HCT116 (cell line): ENCODE measurements around the gene OSBPL10. TPM values are rescaled to one million over a fixed set of nuclear protein-coding genes. Genes with fewer than 3 reads are reported as not detected.
A peak's percentile ranks its signal among the peaks of the same experiment; 100 is the strongest.

Experiments used
- ATAC-seq: fragments of 200-7000 bp; cut with Tn5 transposase; 2 replicates; pipeline ENCODE4 v1.9.1; 2020; ENCODE audit warnings: mild to moderate bottlenecking, moderate library complexity
- BruUV-seq: library from RNA; stranded (reverse); fragments of 400-500 nt; replicated peaks from 2 replicates; lab custom pipeline; 2021; lab: Mats Ljungman, UMichigan
- CTCF ChIA-PET: fragments of 300-600 bp; sonication (Branson Sonifier 250); formaldehyde crosslinking; loops from one replicate; lab custom pipeline; 2021; ENCODE audit warnings: antibody characterized with exemption; lab: Charles Lee
- POLR2A ChIA-PET: fragments of 300-600, 350-600 bp; sonication (Branson Sonifier 250); formaldehyde crosslinking; loops from one replicate; lab custom pipeline; 2021; ENCODE audit warnings: antibody characterized with exemption; lab: Charles Lee
- RAD21 ChIA-PET, 2 experiments: fragments of 300-600 bp; sonication (Branson Sonifier 250); formaldehyde crosslinking; loops; one replicate each; lab custom pipeline; 2023; ENCODE audit warnings: low total read pairs in 2 of 2; ENCODE audit not compliant: uncharacterized antibody in 2 of 2, unreplicated experiment in 2 of 2, low non-redundant PET in 1 of 2; lab: Charles Lee
- DNase-seq: peaks from one replicate; pipeline ENCODE4 v3.0.0-alpha.2; 2010; ENCODE audit warnings: low read depth, low spot score
- H2AFZ ChIP-seq: fragments of 200-600 bp; shearing (Covaris generic), sonication (generic); 2 replicates; pipeline ENCODE4 v1.6.1; 2017; ENCODE audit warnings: low read depth, mixed run types, mixed read lengths, antibody characterized with exemption, low read length; ENCODE audit not compliant: poor library complexity, severe bottlenecking
- H3K27ac ChIP-seq: 2 replicates; pipeline ENCODE4 v1.5.1; 2012; ENCODE audit warnings: low read depth, low read length
- H3K27me3 ChIP-seq: fragments of 200-600 bp; sonication (generic); 2 replicates; pipeline ENCODE4 v1.6.1; 2016; ENCODE audit warnings: mixed run types, low read length, mixed read lengths; ENCODE audit not compliant: insufficient read depth
- H3K36me3 ChIP-seq, 2 experiments: fragments of 200-500 bp in 1 of 2; fragments of 200-600 bp in 1 of 2; sonication (Bioruptor generic) in 1 of 2; sonication (generic) in 1 of 2; 2 replicates each; pipeline versions ENCODE4 v1.5.1 to v1.6.1; 2014 to 2016; ENCODE audit warnings: low read length in 2 of 2, inconsistent platforms in 1 of 2, mixed read lengths in 1 of 2, mixed run types in 1 of 2; ENCODE audit not compliant: insufficient read depth in 2 of 2, control insufficient read depth in 1 of 2
- H3K4me1 ChIP-seq, 2 experiments: fragments of 200-600 bp in 1 of 2; sonication (generic) in 1 of 2; 2 replicates each; pipeline versions ENCODE4 v1.5.1 to v1.6.1; 2012 to 2017; ENCODE audit warnings: low read length in 2 of 2, inconsistent platforms in 1 of 2, mild to moderate bottlenecking in 1 of 2, mixed read lengths in 1 of 2, mixed run types in 1 of 2, moderate library complexity in 1 of 2; ENCODE audit not compliant: insufficient read depth in 2 of 2, control insufficient read depth in 1 of 2
- H3K4me2 ChIP-seq: fragments of 200-600 bp; sonication (generic); 2 replicates; pipeline ENCODE4 v1.6.1; 2017; ENCODE audit warnings: mixed run types, low read length, mixed read lengths
- H3K4me3 ChIP-seq, 2 experiments: fragments of 200-600 bp in 1 of 2; sonication (generic) in 1 of 2; replicated peaks in 1 of 2; 2 replicates each; pipeline ENCODE4 v1.5.1; 2011 to 2016; ENCODE audit warnings: low read length in 2 of 2, control low read depth in 1 of 2, low read depth in 1 of 2, mild to moderate bottlenecking in 1 of 2, mixed read lengths in 1 of 2, mixed run types in 1 of 2
- H3K79me2 ChIP-seq: fragments of 200-600 bp; sonication (generic); 2 replicates; pipeline ENCODE4 v1.6.1; 2017; ENCODE audit warnings: mild to moderate bottlenecking, mixed run types, low read length, moderate library complexity, mixed read lengths; ENCODE audit not compliant: insufficient read depth
- H3K9ac ChIP-seq: fragments of 200-600 bp; sonication (generic); 2 replicates; pipeline ENCODE4 v1.6.1; 2016; ENCODE audit warnings: low read length, mixed read lengths
- H3K9me2 ChIP-seq: fragments of 200-600 bp; sonication (generic), shearing (Covaris generic); 2 replicates; pipeline ENCODE4 v1.6.1; 2017; ENCODE audit warnings: mixed run types, mild to moderate bottlenecking, moderate library complexity; ENCODE audit not compliant: insufficient read depth
- H3K9me3 ChIP-seq, 2 experiments: fragments of 200-500 bp in 1 of 2; fragments of 200-600 bp in 1 of 2; sonication (Bioruptor generic) in 1 of 2; sonication (generic) in 1 of 2; 2 replicates each; pipeline ENCODE4 v1.6.1; 2014 to 2017; ENCODE audit warnings: low read length in 2 of 2, mixed read lengths in 2 of 2, inconsistent platforms in 1 of 2, low read depth in 1 of 2, mild to moderate bottlenecking in 1 of 2, mixed run types in 1 of 2, moderate library complexity in 1 of 2; ENCODE audit not compliant: control insufficient read depth in 1 of 2, insufficient read depth in 1 of 2
- H4K20me1 ChIP-seq: fragments of 200-600 bp; sonication (generic), shearing (Covaris generic); 2 replicates; pipeline ENCODE4 v1.6.1; 2017; ENCODE audit warnings: mixed run types, mild to moderate bottlenecking, moderate library complexity; ENCODE audit not compliant: insufficient read depth
- CBX3 ChIP-seq: IDR thresholded peaks from 2 replicates; pipeline ENCODE4 v1.6.1; 2012; ENCODE audit warnings: low read depth
- CEBPB ChIP-seq: IDR thresholded peaks from 2 replicates; pipeline ENCODE4 v1.6.1; 2012; ENCODE audit warnings: low read depth
- EGR1 ChIP-seq: IDR thresholded peaks from 2 replicates; pipeline ENCODE4 v1.6.1; 2012; ENCODE audit warnings: low read depth
- FOSL1 ChIP-seq: IDR thresholded peaks from 2 replicates; pipeline ENCODE4 v1.6.1; 2012; ENCODE audit warnings: low read depth
- JUND ChIP-seq: IDR thresholded peaks from 2 replicates; pipeline ENCODE4 v1.6.1; 2012
- POLR2A ChIP-seq: IDR thresholded peaks from 2 replicates; pipeline ENCODE4 v1.7.0; 2011; ENCODE audit warnings: borderline replicate concordance; ENCODE audit not compliant: insufficient read depth, insufficient read length; ENCODE audit errors: extremely low read depth
- TCF7L2 ChIP-seq: IDR thresholded peaks from 2 replicates; pipeline ENCODE4 v1.7.0; 2011; ENCODE audit warnings: borderline replicate concordance, inconsistent platforms; ENCODE audit not compliant: insufficient read depth, insufficient read length; ENCODE audit errors: extremely low read depth
- intact Hi-C: fragments of 100-400 bp; cut with micrococcal nuclease; formaldehyde crosslinking; loops from 2 replicates; pipeline ENCODE4 v1.10.0; 2022
- total RNA-seq: library from RNA; stranded (reverse); gene quantifications from one replicate; pipeline ENCODE4 v1.2.1, GENCODE V29; 2021; ENCODE audit not compliant: unreplicated experiment
- TF ChIP-seq, protein P1 (sequence below): IDR thresholded peaks from 2 replicates; pipeline ENCODE4 v1.6.1; 2012

Gene OSBPL10
- total RNA-seq, 1 experiment from 2014 or later, result 25.8 TPM

DNA sequence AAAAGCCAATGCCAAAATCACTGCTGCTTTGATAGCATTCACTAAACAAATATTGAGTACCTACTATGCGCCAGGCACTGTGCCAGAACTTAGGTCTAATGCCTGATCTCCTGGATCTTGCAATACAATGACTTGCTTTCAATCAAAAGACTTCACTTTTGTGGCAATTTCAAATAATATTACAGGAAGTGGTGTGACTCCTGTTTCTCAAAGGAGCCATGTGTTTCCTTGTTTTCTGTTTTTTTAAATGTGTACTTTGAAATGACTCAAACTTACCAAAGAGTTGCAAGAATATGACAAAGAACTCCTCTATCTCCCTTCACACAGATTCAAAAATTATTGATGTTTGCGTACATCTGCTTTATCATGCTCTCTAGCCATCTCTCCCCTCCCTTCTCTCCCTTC is 18.3 kb downstream of the OSBPL10 start:
- H4K20me1 ChIP-seq, result no peaks in the 10 kb centered on the region
- ATAC-seq, result no peak
- H3K27me3 ChIP-seq, result no peaks in the 10 kb centered on the region
- H3K9me3 ChIP-seq, result no peaks in the 10 kb centered on the region
- no peaks in the 10 kb centered on the region for H3K36me3 ChIP-seq
- BruUV-seq, result no TSS peak
- no peak for DNase-seq
- ChIA-PET RAD21 (no interaction called here), POLR2A (no interaction called here), CTCF (no interaction called here)
- H3K4me2 ChIP-seq, result no peak overlapping the region
- H3K4me3 ChIP-seq, result no peak overlapping the region
- intact Hi-C loops, result no loop called here
- H2AFZ ChIP-seq, result no peak overlapping the region
- no peaks in the 10 kb centered on the region for H3K9me2 ChIP-seq
- no peak overlapping the region for H3K27ac ChIP-seq
- no peak overlapping the region for H3K9ac ChIP-seq
- H3K4me1 ChIP-seq, result peaks cover 21 to 33% of the 10 kb centered on the region in 2 experiments
- no peak for TF ChIP-seq POLR2A
- H3K79me2 ChIP-seq, result peaks cover 34% of the 10 kb centered on the region

DNA sequence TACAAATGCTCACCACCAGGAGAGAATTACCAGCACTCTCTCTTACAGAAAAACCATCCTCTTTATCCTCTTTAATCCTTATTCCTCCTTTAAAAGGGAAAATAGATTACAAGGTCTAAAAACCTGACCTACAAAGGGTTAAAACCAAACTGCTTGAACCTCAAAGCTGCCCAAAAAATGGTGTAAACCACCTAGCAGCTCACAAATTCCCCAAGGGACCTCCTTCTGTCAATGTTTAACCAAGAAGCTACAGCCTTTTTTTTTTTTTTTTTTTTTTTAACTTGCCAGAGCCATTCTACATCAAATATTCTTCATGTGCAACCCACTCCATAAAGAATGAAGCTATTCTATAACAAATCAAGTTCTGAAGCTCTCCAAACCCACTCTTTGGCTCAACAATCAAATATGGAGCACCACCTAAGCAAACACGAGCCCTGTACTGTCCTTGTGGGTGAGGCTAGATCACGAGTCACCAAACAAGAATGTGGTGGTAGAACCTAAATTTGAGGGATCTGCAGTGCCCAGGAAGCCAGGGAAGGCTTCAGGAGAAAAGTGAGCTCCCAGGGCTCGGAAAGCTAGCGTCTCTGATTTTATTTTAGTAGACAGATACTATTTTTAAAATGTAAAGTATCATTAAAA is 20.1 kb downstream of the OSBPL10 start:
- Histone ChIP-seq H3K9ac (no peak overlapping the region), H3K4me3 (no peak overlapping the region; a peak in 1 of 4 replicates), H2AFZ (no peak overlapping the region), H3K9me3 (peaks cover 0 to 2% of the 10 kb centered on the region in 2 experiments; a peak in 1 of 4 replicates), H3K4me2 (peak overlapping the region; percentile 63), H3K36me3 (no peaks in the 10 kb centered on the region), H3K4me1 (peaks cover 14 to 19% of the 10 kb centered on the region in 2 experiments), H3K9me2 (no peaks in the 10 kb centered on the region), H3K79me2 (peaks cover 22% of the 10 kb centered on the region), H4K20me1 (no peaks in the 10 kb centered on the region), H3K27me3 (no peaks in the 10 kb centered on the region), H3K27ac (no peak overlapping the region)
- no TSS peak for BruUV-seq
- ATAC-seq, result peak; percentile 94
- peak; percentile 40 for DNase-seq
- ChIA-PET POLR2A (interaction anchor here (0.5 kb wide), 1 partner anchor 582 kb away, joined by 4 read pairs; no protein-coding TSS in a partner anchor), CTCF (no interaction called here), RAD21 (no interaction called here)
- no peak for TF ChIP-seq EGR1
- TF ChIP-seq JUND, result peak; percentile 36; the same call in 1 of the 2 replicates
- TF ChIP-seq FOSL1, result peak; percentile 40; the same call in 1 of the 2 replicates
- TF ChIP-seq, protein P1, sequence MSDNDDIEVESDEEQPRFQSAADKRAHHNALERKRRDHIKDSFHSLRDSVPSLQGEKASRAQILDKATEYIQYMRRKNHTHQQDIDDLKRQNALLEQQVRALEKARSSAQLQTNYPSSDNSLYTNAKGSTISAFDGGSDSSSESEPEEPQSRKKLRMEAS, result peak; percentile 20; the same call in 1 of the 2 replicates
- TF ChIP-seq CBX3, result peak; percentile 18; the same call in 1 of the 2 replicates
- TF ChIP-seq TCF7L2, result no peak
- no peak for TF ChIP-seq CEBPB
- intact Hi-C loops, result no loop called here
